Lower leg skin (tissue), 4 donors: ENCODE results near the gene CD86. TPM values are rescaled to one million over a fixed set of nuclear protein-coding genes. Genes with fewer than 3 reads are reported as not detected.

Experiments
- DNase-seq, 2 donors: peaks; one replicate each; pipeline ENCODE4 v3.0.0-alpha.2; 2019; ENCODE audit warnings: low spot score in 2 of 2
- H3K4me3 ChIP-seq: fragments of 200-600 bp; sonication (generic); 2 replicates; pipeline ENCODE4 v1.5.1; 2017; ENCODE audit warnings: mild to moderate bottlenecking, low read depth; ENCODE audit not compliant: poor library complexity, severe bottlenecking
- POLR2A ChIP-seq, 2 donors: fragments of 450-650 bp; IDR thresholded peaks; one replicate each; pipeline ENCODE4 v1.6.1; 2016 to 2017; ENCODE audit warnings: antibody characterized with exemption in 2 of 2, mild to moderate bottlenecking in 1 of 2, moderate library complexity in 1 of 2
- WGBS, 2 donors: methylation state at CpG; one replicate each; pipeline ENCODE4 v1.1.5; 2018; 5-methylcytosine and 5-hydroxymethylcytosine counted together
- intact Hi-C: fragments of 100-400 bp; cut with DNase I; formaldehyde crosslinking; loops from one replicate; pipeline ENCODE4 v1.15.0; 2023; ENCODE audit warnings: low total_unique reads
- total RNA-seq, 4 donors: library from RNA; depleted of rRNA; stranded (reverse); fragments of >200 nt; gene quantifications; one replicate each; pipeline ENCODE4 v1.1.0, GENCODE V29; 2016
- TF ChIP-seq, protein P1 (sequence below), 3 donors: fragments of 450-650 bp; IDR thresholded peaks; one replicate each; pipeline ENCODE4 v1.5.1; 2016; ENCODE audit warnings: antibody characterized with exemption in 3 of 3, mild to moderate bottlenecking in 3 of 3, moderate library complexity in 2 of 3

Gene CD86
- total RNA-seq, 4 donors from 2014 or later = 0.91 to 3.6 (median 2.7) TPM

DNA sequence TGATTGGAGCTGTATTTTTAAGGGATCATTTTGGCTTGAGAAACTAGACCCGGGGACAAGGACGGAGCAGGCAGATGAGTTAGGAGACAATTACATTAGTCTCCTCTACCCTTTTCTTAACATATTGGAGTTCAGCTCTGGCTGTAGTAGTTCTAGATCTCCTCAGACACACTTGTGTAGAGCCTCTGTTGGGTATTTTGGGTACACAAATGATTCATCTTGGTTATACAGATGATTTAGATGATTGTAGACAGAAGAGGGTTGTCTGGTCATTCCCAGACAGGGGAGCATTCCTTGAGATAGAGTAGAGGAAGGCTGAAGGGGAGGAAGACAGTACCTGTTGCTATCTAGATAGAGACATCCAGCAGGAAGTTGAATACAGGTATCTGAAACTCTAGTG lies 43.4 kb downstream of the CD86 start:
- 87 to 97% methylated on average over 2 of the region's 2 CpGs for WGBS, 2 donors
- H3K4me3 ChIP-seq = no peak overlapping the region
- no peak for TF ChIP-seq POLR2A (IDR thresholded peaks at IDR 0.05)
- TF ChIP-seq, protein P1, sequence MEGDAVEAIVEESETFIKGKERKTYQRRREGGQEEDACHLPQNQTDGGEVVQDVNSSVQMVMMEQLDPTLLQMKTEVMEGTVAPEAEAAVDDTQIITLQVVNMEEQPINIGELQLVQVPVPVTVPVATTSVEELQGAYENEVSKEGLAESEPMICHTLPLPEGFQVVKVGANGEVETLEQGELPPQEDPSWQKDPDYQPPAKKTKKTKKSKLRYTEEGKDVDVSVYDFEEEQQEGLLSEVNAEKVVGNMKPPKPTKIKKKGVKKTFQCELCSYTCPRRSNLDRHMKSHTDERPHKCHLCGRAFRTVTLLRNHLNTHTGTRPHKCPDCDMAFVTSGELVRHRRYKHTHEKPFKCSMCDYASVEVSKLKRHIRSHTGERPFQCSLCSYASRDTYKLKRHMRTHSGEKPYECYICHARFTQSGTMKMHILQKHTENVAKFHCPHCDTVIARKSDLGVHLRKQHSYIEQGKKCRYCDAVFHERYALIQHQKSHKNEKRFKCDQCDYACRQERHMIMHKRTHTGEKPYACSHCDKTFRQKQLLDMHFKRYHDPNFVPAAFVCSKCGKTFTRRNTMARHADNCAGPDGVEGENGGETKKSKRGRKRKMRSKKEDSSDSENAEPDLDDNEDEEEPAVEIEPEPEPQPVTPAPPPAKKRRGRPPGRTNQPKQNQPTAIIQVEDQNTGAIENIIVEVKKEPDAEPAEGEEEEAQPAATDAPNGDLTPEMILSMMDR (IDR thresholded peaks at IDR 0.05) = no peak
- intact Hi-C loops = no loop called here
- DNase-seq = no peak

DNA sequence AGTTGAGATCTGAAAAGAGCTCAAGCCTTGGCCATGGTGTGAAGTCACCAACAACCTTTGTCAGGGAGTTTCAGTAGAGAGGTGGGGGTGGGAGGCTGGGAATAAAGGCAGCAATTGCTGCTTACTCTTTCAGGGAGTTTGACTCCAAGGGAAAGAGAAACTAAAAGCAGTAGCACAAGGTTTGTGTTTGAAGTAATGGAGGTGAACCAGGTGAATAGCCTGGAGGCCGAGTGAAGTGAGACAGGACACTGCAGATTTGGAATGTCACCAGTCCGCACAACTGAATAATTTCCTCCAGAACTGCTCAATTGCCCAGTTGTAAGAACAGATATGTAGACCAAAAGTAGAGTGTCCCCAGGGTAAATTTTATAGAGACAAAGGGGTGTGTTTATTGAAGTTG lies 44.1 kb downstream of the CD86 start:
- WGBS, 2 donors = 66 to 72% methylated on average over 2 of the region's 2 CpGs
- TF ChIP-seq, protein P1 (IDR thresholded peaks at IDR 0.05) = no peak
- no peak for TF ChIP-seq POLR2A (IDR thresholded peaks at IDR 0.05)
- H3K4me3 ChIP-seq = no peak overlapping the region
- no peak for DNase-seq
- intact Hi-C loops = no loop called here

DNA sequence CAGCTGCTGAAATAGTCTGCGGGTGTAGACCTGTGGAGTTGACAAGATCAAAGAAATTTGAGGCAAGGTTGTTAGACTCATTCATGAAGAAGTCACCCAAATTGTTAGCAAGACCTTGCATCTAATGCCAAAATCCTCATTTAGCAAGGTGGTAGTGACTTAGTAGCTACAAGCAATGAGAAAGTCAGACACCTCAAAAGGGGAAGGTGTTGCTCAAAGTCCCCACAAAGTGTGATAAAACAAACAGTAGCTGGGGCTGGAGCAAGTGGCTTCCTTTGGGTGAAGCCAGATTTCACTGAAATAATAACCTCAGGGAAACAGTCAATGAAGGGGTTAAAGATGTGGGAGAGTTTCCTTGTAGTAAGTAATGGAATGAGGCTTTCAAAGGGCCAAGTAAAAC lies 44.9 kb downstream of the CD86 start:
- TF ChIP-seq, protein P1 (IDR thresholded peaks at IDR 0.05) = no peak
- TF ChIP-seq POLR2A (IDR thresholded peaks at IDR 0.05) = no peak
- no peak for DNase-seq
- WGBS, 2 donors = 79 to 86% methylated on average over 1 of the region's 1 CpG
- intact Hi-C loops = no loop called here
- no peak overlapping the region for H3K4me3 ChIP-seq

DNA sequence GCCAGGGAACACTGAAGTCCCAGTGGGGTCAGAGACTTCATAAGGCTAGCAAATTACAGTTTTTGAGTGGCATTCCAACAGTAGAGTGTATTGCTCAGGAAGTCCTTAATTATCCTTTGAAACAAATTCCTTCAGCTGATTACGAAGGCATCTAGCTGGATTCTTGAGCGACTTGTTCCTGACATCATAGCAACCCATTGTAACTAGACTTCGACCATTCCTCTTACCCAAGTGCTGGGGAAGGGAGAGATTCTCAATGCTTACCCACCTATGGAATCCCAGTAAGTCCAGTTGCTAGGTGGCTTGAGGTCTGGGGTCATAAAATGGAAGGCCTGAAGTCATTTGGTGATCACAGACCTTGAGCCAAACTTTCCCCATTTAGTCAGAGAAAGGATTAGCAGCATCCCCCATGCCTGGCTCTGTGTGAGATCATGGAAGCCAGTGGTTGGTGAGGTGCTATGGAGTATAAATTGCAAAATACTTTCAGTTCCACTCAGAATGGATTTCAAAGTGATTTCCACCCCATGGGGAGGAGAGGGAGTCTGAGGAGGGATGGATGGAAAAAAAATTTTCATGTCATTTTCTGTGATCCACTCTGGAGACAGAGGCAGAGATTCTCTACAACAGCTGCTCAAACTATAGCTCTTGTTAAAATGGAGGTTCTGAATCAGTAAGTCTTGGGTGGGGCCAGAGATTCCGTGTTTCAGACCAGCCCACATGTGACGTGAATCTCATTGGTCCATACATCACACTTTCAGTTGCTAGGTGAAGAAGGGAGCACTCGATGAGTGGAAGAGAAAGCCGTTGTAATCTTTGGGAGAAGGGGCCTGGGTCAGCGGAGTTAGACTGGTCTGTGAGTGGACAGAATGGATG lies 45.7 kb downstream of the CD86 start:
- intact Hi-C loops = no loop called here
- no peak for TF ChIP-seq POLR2A (IDR thresholded peaks at IDR 0.05)
- H3K4me3 ChIP-seq = no peak overlapping the region
- WGBS, 2 donors = 43 to 48% methylated on average over 8 of the region's 8 CpGs
- no peak for DNase-seq

DNA sequence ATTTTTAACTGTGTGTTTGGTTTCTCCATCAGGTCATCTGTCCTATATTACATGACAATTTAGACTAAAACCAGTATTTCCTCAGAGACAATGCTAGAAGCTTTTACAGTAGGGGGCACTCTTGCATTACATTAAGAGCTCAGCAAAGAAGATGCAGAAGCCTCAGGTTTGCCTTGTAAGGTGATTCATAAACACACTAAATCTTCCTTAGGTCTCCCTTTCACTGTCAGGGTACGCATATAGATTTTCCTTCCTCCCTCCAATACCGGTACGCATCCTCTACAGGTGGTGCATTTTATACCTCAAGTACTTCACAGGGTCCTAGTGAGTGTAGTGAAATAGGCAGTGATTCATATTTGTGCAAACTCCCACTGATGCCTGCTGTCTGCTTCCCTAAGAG lies 46.5 kb downstream of the CD86 start:
- intact Hi-C loops = no loop called here
- DNase-seq = no peak
- TF ChIP-seq, protein P1 (IDR thresholded peaks at IDR 0.05) = no peak
- no peak for TF ChIP-seq POLR2A (IDR thresholded peaks at IDR 0.05)
- no peak overlapping the region for H3K4me3 ChIP-seq
- 18 to 21% methylated on average over 3 of the region's 3 CpGs for WGBS, 2 donors

DNA sequence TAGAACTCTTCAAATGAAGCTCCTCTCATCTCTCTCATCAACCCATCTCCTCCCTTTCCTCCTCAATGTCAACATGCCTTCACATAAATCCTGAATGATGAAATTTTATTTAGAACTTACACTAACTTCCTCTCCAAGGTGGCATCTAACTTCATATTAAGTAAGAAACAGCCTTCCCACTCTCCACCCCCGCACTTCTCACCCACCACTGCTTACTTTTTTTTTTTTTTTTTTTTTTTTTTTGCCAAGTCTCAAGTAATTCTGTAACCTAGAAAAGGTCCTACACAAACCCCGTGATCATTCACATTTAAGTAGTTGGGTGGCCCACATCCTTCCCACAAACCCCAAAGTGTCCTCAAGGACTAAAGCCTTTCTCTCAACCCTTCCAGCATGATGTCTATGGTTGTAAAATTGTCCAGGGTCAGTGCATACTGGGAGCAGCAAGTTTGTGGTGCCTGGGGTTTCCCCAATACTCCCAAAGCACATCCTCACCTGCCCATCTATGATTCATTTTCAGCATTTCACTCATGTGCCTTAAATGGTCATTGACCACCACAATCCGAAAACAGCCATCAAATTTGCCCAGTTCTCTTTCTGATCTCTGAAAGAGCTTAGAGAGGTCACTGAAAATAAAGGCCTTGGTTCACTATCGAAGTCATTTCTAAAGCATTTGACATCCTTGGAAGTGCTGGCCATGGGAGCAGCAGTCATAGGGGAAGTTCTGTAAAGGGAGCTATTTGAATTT lies 47.2 kb downstream of the CD86 start:
- DNase-seq = no peak
- intact Hi-C loops = no loop called here
- no peak for TF ChIP-seq POLR2A (IDR thresholded peaks at IDR 0.05)
- TF ChIP-seq, protein P1 (IDR thresholded peaks at IDR 0.05) = no peak
- 79 to 83% methylated on average over 4 of the region's 4 CpGs for WGBS, 2 donors
- no peak overlapping the region for H3K4me3 ChIP-seq
